Fibroblast of lung (primary cell): ENCODE measurements around the gene FOXI3. TPM values are rescaled to one million over a fixed set of nuclear protein-coding genes. Genes with fewer than 3 reads are reported as not detected.
"Not testable (repeated sequence)": the region's sequence is repeated elsewhere in the genome, so short reads cannot be mapped to it uniquely, and the experiment has no call there.

Source experiments
- DNase-seq, 2 donors: peaks; one replicate each; pipeline versions ENCODE4 v3.0.0 to v3.0.0-alpha.2; 2010; ENCODE audit warnings: low read depth in 2 of 2
- H2AFZ ChIP-seq: 2 replicates; pipeline ENCODE4 v1.5.1; 2012; ENCODE audit warnings: low read length, control low read depth, inconsistent platforms
- H3K27ac ChIP-seq: 2 replicates; pipeline ENCODE4 v1.5.1; 2011; ENCODE audit warnings: low read length, control low read depth; ENCODE audit not compliant: insufficient read depth
- H3K27me3 ChIP-seq: 2 replicates; pipeline ENCODE4 v1.5.1; 2011; ENCODE audit warnings: mild to moderate bottlenecking, low read length; ENCODE audit not compliant: control insufficient read depth, insufficient read depth
- H3K36me3 ChIP-seq: 2 replicates; pipeline ENCODE4 v1.5.1; 2011; ENCODE audit warnings: low read length; ENCODE audit not compliant: control insufficient read depth, insufficient read depth
- H3K4me1 ChIP-seq: 2 replicates; pipeline ENCODE4 v1.5.1; 2011; ENCODE audit warnings: low read length; ENCODE audit not compliant: control insufficient read depth, insufficient read depth; ENCODE audit errors: extremely low read depth
- H3K4me2 ChIP-seq: 2 replicates; pipeline ENCODE4 v1.5.1; 2011; ENCODE audit warnings: low read length, control low read depth; ENCODE audit not compliant: insufficient read depth; ENCODE audit errors: extremely low read depth
- H3K4me3 ChIP-seq, 4 experiments: fragments of 200-600 bp in 1 of 4; sonication (generic) in 1 of 4; replicated peaks in 1 of 4; 2 replicates each; pipeline ENCODE4 v1.5.1; 2011 to 2016; ENCODE audit warnings: low read length in 4 of 4, low read depth in 3 of 4, mild to moderate bottlenecking in 3 of 4, control low read depth in 2 of 4, inconsistent platforms in 1 of 4, mixed read lengths in 1 of 4; ENCODE audit not compliant: insufficient read depth in 1 of 4; ENCODE audit errors: control extremely low read depth in 1 of 4
- H3K79me2 ChIP-seq: 2 replicates; pipeline ENCODE4 v1.5.1; 2012; ENCODE audit warnings: mild to moderate bottlenecking, low read length, inconsistent platforms; ENCODE audit not compliant: control insufficient read depth, insufficient read depth
- H3K9ac ChIP-seq: 2 replicates; pipeline ENCODE4 v1.5.1; 2011; ENCODE audit warnings: mild to moderate bottlenecking, low read length, control low read depth; ENCODE audit not compliant: insufficient read depth
- H3K9me3 ChIP-seq: 2 replicates; pipeline ENCODE4 v1.5.1; 2012; ENCODE audit warnings: low read depth, low read length; ENCODE audit not compliant: control insufficient read depth, insufficient read depth
- H4K20me1 ChIP-seq: 2 replicates; pipeline ENCODE4 v1.5.1; 2011; ENCODE audit warnings: low read length; ENCODE audit not compliant: control insufficient read depth, insufficient read depth; ENCODE audit errors: extremely low read depth
- EZH2 ChIP-seq: IDR thresholded peaks from 2 replicates; pipeline ENCODE4 v1.5.1; 2012; ENCODE audit warnings: low read length, control low read depth, mild to moderate bottlenecking; ENCODE audit errors: missing control alignments
- polyA plus RNA-seq, 2 donors: library from polyadenylated mRNA; depleted of rRNA in 1 of 2; stranded (reverse) in 1 of 2; unstranded in 1 of 2; fragments of >200 nt; gene quantifications; 2 replicates each; pipeline ENCODE4 v1.2.1, GENCODE V29; 2011 to 2012; ENCODE audit warnings: missing spikeins in 1 of 2
- total RNA-seq: library from RNA; depleted of rRNA; stranded (reverse); fragments of >200 nt; gene quantifications from 2 replicates; pipeline ENCODE4 v1.2.1, GENCODE V29; 2014
- TF ChIP-seq, protein P1 (sequence below), 2 donors: IDR thresholded peaks in 1 of 2; conservative IDR thresholded peaks in 1 of 2; 1 replicate in 1 of 2; 2 replicates in 1 of 2; pipeline ENCODE4 v1.5.1; 2011 to 2012; ENCODE audit warnings: low read length in 2 of 2, control low read depth in 1 of 2, inconsistent platforms in 1 of 2, low read depth in 1 of 2, mild to moderate bottlenecking in 1 of 2

The FOXI3 gene
- total and polyA plus RNA-seq, 2 donors (not counting 1 experiment from before 2014, with no cell fraction given), result not detected

DNA sequence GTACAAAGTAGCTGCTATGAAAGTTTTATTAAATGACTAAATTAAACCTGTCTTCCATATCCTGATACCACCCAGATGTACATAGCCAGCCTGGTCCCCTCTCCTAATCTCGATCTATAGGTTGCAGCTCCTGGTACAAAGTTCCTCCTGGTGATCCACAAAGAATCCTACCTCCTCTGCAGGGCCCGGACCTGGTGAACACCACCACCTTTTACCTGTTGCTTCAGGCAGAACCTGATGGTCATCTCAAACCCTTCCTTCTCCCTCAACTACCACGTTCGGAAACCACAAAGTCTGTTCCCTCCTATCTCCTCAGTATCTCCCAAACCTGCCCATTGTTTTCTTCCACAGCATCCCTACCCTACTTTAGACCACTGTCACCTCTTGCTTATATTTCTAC, 15.5 kb downstream of the FOXI3 start:
- Histone ChIP-seq H3K36me3 (no peaks in the 10 kb centered on the region), H3K27ac (no peak overlapping the region), H4K20me1 (no peaks in the 10 kb centered on the region), H3K4me2 (no peak overlapping the region), H3K4me1 (no peaks in the 10 kb centered on the region), H3K9me3 (no peaks in the 10 kb centered on the region), H3K27me3 (no peaks in the 10 kb centered on the region), H3K9ac (no peak overlapping the region), H3K4me3 (no peak overlapping the region), H3K79me2 (no peaks in the 10 kb centered on the region), H2AFZ (no peak overlapping the region)
- no peak for TF ChIP-seq EZH2
- TF ChIP-seq, protein P1, sequence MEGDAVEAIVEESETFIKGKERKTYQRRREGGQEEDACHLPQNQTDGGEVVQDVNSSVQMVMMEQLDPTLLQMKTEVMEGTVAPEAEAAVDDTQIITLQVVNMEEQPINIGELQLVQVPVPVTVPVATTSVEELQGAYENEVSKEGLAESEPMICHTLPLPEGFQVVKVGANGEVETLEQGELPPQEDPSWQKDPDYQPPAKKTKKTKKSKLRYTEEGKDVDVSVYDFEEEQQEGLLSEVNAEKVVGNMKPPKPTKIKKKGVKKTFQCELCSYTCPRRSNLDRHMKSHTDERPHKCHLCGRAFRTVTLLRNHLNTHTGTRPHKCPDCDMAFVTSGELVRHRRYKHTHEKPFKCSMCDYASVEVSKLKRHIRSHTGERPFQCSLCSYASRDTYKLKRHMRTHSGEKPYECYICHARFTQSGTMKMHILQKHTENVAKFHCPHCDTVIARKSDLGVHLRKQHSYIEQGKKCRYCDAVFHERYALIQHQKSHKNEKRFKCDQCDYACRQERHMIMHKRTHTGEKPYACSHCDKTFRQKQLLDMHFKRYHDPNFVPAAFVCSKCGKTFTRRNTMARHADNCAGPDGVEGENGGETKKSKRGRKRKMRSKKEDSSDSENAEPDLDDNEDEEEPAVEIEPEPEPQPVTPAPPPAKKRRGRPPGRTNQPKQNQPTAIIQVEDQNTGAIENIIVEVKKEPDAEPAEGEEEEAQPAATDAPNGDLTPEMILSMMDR (conservative IDR thresholded peaks at IDR 0.05 in 1 of 2, IDR thresholded peaks at IDR 0.05 in 1 of 2; ENCODE audit: low read depth in 1 of 2, low read length in 2 of 2), result no peak
- DNase-seq, result no peak

DNA sequence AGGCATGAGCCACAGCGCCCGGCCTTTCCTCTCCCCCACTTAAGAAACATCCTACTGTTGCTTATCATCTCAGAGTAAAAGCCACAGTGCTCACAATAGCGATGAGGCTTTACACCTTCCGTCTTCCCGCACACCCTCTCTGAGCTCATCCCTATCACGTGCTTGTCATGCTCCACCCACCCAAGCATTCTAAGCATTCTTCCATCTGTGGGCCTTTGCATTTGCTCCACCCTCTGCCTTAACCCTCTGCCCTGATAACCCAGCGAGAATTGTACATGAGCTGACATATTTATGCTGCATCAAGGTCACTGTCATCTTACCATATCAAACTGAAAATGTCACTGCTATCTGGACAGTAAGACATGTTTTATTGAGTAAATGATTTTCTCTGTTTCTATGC, 22.6 kb downstream of the FOXI3 start:
- H3K27ac ChIP-seq, result no peak overlapping the region
- H3K4me2 ChIP-seq, result no peak overlapping the region
- no peaks in the 10 kb centered on the region for H4K20me1 ChIP-seq
- TF ChIP-seq, protein P1 (conservative IDR thresholded peaks at IDR 0.05 in 1 of 2, IDR thresholded peaks at IDR 0.05 in 1 of 2; ENCODE audit: low read depth in 1 of 2, low read length in 2 of 2), result no peak
- no peak for TF ChIP-seq EZH2
- no peak for DNase-seq
- H3K36me3 ChIP-seq, result no peaks in the 10 kb centered on the region
- no peak overlapping the region for H3K9ac ChIP-seq
- H3K4me1 ChIP-seq, result no peaks in the 10 kb centered on the region
- H3K9me3 ChIP-seq, result no peaks in the 10 kb centered on the region
- no peak overlapping the region for H2AFZ ChIP-seq
- H3K27me3 ChIP-seq, result no peaks in the 10 kb centered on the region
- H3K79me2 ChIP-seq, result no peaks in the 10 kb centered on the region
- H3K4me3 ChIP-seq, result no peak overlapping the region

DNA sequence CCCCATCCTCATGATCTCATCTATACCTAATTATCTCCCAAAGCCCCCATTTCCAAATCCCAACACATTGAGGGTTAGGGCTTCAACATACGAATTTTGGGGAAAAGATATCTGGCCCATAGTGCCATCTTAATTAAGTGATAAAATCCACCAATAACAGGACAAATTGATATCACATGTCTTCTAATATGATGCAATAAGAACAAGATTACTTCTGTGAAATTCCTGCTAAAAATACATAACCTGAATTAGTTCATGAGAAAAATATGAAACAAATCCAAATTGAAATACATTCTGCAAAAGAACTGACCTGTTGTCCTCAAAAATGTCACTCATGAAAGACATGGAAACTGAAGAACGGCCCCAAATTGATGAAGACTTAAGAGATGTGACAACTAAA, 28.8 kb downstream of the FOXI3 start:
- no peaks in the 10 kb centered on the region for H3K36me3 ChIP-seq
- H3K27me3 ChIP-seq, result no peaks in the 10 kb centered on the region
- no peak overlapping the region for H2AFZ ChIP-seq
- no peaks in the 10 kb centered on the region for H4K20me1 ChIP-seq
- H3K4me1 ChIP-seq, result no peaks in the 10 kb centered on the region
- no peak overlapping the region for H3K4me2 ChIP-seq
- no peaks in the 10 kb centered on the region for H3K9me3 ChIP-seq
- H3K9ac ChIP-seq, result no peak overlapping the region
- TF ChIP-seq EZH2, result no peak
- TF ChIP-seq, protein P1 (conservative IDR thresholded peaks at IDR 0.05 in 1 of 2, IDR thresholded peaks at IDR 0.05 in 1 of 2; ENCODE audit: low read depth in 1 of 2, low read length in 2 of 2), result no peak
- DNase-seq, result no peak
- no peaks in the 10 kb centered on the region for H3K79me2 ChIP-seq
- H3K27ac ChIP-seq, result no peak overlapping the region
- H3K4me3 ChIP-seq, result no peak overlapping the region

DNA sequence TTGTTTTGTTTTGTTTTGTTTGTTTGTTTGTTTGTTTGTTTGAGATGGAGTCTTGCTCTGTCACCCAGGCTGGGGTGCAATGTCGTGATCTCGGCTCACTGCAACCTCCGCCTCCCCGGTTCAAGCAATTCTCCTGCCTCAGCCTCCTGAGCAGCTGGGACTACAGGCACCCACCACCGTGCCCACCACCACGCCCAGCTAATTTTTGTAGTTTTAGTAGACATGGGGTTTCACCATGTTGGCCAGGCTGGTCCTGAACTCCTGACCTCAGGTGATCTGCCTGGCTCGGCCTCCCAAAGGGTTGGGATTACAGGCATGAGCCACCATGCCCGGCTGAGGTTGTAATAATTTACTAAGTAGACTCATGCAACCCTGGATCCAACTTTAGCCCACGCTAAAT, 33.4 kb downstream of the FOXI3 start:
- not testable (repeated sequence) for H3K27ac ChIP-seq, H3K36me3 ChIP-seq, DNase-seq, H2AFZ ChIP-seq, H3K9me3 ChIP-seq, H3K27me3 ChIP-seq, H3K4me2 ChIP-seq, H3K79me2 ChIP-seq, H3K9ac ChIP-seq, H3K4me3 ChIP-seq, H4K20me1 ChIP-seq, H3K4me1 ChIP-seq
